GM19467 (cell line): ENCODE data around the gene KRTAP27-1.

Source experiments
- ATAC-seq: cut with Tn5 transposase; IDR thresholded peaks from one replicate; pipeline ENCODE4 v1.9.1; 2021; ENCODE audit warnings: mild to moderate bottlenecking, moderate library complexity; ENCODE audit not compliant: unreplicated experiment

The KRTAP27-1 gene, protein sequence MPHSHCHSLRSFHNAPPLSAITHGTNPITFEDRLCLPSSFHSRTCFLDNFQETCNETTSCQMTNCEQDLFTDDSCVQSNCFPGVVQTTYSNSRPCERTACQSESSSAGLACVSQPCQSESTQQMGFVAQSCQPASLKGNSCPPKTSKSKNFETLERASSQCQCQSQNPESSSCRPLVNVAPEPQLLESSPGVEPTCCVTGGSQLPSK

DNA sequence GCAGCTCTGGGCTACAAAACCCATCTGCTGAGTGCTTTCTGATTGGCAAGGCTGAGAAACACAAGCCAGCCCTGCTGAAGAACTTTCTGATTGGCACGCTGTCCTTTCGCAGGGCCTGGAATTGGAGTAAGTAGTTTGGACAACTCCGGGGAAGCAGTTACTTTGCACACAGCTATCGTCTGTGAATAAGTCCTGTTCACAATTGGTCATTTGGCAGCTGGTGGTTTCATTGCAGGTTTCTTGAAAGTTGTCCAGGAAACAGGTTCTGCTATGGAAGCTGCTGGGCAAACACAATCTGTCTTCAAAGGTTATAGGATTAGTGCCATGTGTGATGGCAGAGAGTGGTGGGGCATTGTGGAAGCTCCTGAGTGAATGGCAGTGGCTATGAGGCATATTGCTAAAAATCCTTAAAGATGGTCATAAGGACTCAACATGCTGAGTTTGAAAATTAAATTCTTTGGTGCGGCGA is at the start of gene KRTAP27-1:
KRTAP27-1 (minus strand) TSS at position 419 of the 469 bp plus-strand sequence; CDS start at position 393, 26 bp downstream.
- ATAC-seq = no peak

DNA sequence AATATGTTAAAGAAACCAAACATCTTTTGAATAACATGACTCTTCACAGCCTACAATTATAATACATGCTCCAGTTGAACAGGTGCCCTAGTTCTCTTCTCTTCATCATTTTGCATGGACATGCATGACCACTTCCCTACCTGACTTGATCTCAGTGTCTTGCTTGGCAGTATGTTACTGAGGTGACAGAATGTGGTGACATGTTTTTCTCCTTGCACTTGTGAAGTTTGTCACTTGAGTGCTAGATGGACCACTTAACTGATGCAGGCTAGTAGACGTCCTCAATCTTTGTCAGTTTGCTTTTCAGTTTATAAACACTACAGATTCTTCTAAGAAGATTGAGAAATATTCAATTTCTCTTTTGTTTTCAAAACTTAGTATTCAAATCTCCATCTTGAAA is 44.7 kb upstream of the KRTAP27-1 start:
- ATAC-seq = no peak

DNA sequence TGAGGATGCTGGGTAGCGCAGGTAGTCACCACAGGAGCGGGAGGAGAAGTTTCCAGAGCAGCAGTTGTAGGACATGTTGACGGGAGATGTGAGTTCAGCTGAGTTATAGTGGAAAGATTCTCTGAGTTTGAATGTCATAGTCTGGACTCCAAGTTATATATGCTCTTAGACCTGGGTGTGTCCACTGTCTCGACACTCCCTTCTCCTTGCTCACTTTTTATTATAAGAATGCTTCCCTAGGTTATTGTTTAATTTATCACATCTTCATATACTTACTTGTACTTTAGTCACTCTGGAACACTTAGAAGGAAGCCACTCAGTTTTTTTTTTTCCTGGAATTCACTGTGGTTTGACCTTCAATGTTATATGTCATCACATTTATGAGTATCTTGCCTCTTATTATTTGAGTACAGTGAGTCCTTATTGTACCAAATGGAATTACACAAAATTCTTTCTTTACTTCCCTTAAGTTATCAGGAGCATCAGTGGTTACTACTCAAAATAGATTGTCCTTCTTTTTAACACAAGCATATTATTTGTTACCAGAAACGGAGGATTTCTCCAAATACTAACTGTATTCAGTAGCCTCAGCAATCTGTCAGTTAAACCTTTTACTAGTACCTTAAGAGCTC is 34.8 kb upstream of the KRTAP27-1 start, which contains the start of gene KRTAP13-2:
KRTAP13-2 (minus strand) TSS at position 133 of the 632 bp plus-strand sequence; CDS start at position 75, 58 bp downstream.
- ATAC-seq = no peak

DNA sequence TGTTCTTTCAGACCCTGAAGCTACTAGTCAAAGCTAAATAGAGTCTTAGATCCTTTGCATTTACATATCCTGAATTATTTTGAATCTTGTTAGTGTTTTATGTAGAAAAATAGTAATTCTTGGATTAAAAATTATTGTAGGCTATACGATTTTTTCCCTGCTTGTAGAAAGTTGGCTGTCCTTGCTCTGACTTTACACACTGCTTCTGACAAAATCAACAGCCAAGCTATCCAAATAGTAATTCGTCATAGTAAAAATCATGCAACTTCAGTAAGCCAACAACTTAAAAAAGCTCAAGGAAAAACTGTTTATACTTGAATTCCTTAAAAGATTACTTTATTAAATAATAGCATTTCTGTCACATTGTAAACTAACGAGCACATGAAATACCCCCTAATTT is 18.4 kb upstream of the KRTAP27-1 start:
- ATAC-seq = no peak

DNA sequence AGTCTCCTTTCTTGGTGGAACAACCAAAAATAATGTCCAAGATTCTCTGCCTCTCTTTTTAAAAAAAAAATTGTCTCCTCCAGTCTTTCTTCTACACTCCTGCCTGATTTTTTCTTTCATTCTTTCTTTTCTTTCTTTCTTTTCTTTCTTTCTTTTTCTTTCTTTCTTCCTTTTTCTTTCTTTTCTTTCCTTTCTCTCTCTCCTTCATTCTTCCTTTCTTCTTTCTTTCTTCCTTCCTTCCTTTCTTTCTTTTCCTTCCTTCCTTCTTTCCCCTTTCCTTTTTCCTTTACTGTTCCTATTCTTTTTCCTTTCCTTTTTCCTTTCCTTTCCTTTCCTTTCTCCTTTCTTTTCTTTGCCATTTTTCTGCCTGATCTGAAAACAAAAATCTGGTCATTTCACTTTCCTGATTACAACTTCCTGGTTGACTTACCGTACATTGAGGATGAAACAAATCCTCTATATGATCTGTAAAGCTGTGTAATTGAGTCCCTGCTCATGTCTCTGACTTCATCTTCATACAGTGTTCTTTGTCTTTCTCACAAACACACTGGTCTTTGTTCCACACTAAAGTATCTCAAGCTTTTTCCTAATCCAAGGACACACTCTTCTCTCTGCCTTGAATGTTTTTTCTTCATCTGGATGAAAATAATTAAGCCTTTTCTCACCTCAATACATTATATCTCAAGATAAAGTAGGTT is 17.0 kb upstream of the KRTAP27-1 start:
- no peak for ATAC-seq

DNA sequence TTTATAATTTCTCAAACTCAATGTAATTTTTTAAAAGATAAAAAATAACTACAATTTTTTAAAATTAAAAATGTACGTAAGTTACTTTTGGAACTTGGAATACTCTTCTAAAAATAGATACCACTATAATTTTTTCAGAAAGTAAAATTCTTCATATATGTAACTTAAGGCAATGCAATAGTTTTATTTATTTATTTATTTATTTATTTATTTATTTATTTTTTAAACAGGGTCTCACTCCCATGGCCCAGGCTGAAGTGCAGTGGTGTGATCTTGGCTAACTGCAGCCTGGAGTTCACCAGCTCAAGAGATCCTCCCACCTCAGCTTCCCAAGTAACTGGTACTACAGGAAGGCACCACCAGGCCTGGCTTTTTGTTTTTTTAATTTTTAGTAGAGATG is 14.0 kb upstream of the KRTAP27-1 start:
- ATAC-seq = no peak

DNA sequence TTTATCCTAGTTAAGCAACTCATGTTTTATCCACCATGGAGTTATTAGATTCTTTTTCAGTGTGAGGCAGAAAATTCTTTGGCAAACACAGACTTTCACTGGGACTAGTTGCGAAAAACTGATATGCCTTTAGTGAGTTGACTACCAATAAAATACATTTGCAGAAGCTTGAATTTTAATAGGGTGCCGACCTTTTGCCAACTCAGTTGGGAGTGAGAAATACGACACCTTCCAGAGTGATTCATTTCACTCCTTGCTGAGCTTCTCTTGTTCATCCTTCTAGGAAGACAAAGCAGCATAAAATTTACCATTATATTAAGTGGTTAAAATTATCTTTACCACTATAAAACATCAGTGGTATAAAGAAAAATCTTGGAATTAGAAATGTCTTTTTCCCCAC is 12.1 kb upstream of the KRTAP27-1 start:
- ATAC-seq = no peak

DNA sequence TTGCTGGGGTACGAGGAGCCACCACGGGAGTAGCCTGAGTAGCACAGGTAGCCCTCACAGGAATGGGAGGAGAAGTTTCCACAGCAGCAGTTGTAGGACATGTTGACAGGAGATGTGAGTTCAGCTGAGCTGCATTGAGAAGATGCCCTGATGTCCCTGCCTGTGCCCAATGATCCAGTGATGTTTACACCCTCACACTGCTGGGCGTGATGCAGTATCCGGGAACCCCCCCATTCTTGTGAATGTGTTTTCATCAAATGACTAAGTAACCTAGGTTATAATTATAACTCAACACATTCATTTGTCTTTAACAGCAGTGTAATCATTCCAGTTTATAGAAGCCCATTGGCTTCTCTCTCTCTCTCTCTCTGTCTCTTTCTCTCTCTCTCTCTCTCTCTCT is 11.0 kb upstream of the KRTAP27-1 start, which contains the start of gene KRTAP23-1:
KRTAP23-1 (minus strand) TSS at position 101 of the 400 bp plus-strand sequence; CDS start at position 101, 0 bp downstream.
- ATAC-seq = no peak

DNA sequence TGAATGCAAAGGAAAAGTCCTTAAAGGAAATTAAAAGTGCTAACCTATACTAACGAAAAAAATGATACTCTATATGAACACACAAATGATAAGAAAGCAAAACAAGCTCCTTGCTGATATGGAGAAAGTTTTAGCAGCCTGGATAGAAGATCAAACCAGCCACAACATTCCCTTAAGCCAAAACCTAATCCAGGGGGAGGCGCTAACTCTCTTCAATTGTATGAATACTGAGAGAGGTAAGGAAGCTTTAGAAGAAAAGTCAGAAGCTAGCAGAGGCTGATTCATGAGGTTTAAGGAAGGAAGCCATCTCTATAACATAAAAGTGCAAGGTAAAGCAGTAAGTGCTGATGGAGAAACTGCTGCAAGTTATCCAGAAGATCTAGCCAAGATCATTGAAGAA is 7.5 kb upstream of the KRTAP27-1 start:
- no peak for ATAC-seq

DNA sequence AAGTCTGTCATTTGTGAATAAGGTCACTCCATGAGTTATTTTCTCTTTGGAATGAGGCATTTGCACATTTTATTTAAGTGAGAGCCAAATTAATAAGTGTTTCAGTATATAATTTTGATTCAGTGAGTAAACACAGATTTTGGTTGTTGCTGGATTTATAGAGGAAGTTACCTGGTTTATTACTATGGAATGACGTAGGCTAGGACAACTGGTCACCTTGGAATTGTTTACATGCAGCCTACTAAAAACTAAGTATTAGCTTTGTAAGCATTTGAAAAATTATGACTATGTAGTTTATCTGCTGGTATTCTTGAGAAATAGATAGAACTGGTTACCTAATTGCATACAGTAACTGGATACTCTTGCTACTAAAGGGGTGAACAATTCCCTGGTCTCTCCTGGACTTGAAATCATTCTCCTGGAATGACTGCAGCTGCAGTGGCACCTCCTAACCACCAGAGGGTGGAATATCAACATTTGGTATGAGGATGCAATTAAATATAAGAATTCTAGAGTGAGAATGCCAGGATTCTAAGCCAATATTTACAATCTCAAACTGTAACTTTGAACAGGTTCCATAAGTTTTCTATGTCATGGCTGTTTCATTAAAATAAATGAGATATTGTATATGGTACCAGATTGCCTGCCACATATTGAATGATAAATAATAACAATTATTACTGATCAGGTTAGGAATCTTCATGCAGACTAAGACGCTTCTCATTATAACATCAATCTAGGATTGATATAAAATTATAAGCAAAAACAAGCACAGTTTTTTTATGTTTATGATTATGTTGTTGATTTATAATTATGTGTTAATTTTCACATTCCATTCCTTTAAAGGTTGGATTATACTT is 3.5 kb upstream of the KRTAP27-1 start:
- ATAC-seq = no peak

DNA sequence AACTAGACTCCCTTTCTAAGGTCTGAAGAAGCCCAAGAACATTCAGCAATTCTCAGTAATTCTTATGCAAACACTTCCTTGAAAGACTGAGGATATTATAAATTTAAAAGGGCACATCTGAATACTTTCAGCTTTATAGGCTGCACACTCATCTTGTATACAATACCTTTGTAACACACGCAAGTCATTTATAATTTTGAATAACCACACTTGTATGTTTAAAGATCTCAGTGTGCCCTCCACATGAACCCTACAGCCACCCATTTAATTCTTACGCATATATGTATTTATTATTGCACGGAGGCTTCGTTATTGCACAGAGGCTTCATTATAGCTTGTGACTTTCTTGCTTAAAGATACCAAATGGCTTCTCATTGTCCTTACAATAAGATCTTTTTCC is 1.2 kb upstream of the KRTAP27-1 start:
- ATAC-seq = no peak

DNA sequence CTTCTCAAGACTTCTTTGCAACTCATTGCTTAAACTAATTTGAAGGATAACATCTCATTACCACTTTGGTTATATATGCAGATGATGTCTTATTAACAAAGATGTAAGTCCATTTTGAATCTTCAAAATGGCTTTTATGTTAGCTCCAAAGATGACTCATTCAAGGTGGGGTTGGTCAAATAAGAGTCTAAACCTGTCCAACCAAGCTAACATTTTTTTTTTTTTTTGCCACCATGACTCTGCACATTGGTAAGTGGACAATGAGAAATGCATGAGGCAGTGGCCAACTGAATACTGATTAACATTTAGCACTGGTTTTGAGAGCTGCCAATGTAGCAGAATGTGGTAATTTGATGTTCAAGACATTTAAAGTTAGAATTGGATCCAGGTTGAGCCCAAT is 278 bp upstream of the KRTAP27-1 start:
- ATAC-seq = no peak

DNA sequence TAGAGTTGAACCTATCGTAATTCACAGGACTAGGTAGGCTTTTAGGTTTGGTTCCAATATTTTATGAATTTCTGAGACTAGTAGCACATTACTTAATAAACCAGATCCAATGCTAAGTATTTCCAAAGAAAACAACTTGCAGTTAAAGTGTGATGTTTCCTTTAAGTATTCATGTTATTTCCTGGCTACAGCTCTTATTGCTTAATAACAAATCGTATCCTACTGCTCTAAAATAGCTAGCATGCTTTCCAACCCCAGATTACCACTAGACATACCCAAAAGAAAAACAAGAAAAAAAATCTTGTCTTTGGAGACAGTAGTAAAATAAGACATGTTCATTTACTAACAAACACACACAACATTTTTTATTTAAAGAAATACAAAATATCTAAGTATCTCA is 898 bp downstream of the KRTAP27-1 start:
- ATAC-seq = no peak

DNA sequence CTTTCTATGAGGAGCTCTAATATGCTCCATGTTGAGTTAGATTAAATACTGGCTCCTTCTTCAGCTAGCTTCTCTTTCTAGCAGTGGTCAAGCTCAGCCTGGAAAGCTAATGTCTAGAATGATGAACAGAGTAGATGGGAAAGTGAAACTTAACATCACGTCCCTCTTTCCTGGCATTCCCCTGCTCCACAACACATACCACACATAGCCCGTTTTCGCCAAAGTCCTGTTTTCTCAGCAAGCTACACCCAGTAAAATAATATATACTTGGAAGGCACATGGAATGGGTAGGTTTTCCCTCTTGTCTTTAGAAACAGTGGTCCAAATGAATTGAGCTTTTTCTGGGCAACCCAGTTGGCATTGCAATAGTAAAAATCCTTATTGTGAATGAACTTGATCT is 3.8 kb downstream of the KRTAP27-1 start:
- ATAC-seq = no peak

DNA sequence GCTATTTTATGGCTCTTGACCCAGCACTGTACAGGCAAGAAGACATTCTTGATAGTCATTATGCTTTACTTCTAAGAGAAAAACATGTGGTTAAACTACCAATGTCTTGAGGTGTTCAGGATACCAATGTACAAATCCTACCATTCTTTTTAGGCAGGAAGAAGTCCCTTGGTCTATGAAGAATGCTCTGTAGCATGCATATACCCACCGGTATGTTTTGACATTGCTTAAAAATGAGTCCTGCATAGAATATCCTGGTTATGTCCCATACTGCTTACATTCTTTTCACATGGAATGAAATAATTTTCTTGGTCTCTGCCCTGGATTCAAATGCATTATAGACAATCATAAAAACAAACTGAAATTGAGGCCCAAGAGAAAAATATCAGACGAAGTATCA is 4.8 kb downstream of the KRTAP27-1 start:
- ATAC-seq = no peak

DNA sequence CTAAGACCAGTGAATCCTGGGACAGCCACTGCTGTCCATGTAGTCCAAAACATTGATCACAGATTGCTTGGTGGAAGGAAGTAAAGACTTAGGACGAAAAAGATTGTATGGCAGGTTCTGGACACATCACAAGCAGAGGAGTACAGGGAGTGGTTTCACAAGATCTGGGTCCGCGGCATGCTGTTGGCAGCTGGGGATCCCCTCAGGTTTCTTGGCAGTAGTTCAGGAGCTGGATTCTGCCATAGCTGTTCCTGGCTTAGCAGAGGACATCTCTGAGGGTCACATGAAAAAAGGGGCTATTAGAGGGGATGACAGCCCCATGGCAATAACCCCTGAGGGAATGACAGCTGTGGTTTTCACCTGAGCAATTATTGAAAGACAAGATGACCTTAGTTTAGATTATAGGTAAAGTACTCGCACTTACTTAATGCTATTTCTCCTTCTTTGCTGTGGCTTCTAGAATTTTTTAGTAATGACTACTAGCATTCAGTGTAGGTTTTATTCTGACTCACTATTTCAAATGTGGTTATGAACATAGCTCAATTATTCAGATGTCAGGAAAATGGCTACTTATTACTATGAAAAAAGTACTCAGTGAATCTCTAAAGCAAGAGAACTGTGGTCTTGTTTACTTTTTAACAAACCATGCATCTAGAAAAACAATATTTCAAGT is 8.2 kb downstream of the KRTAP27-1 start:
- ATAC-seq = no peak

DNA sequence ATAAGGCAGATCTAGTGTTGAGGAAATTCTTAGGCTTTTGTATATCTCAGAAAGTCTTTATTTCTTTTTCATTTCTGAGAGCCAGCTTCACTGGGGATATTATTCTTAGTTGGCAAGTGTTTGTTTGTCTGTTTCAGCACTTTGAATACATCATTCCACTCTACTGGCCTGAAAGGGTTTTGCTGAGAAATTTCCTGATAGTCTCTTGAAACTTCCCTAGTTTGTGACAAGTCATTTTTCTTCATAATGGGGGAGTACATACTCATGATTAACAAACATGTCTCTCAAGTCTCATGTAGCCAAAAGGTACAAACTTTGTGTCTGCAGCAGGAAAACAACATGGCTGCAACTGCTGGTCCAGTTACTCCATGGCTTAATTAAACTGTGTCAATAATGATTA is 11.1 kb downstream of the KRTAP27-1 start:
- no peak for ATAC-seq

DNA sequence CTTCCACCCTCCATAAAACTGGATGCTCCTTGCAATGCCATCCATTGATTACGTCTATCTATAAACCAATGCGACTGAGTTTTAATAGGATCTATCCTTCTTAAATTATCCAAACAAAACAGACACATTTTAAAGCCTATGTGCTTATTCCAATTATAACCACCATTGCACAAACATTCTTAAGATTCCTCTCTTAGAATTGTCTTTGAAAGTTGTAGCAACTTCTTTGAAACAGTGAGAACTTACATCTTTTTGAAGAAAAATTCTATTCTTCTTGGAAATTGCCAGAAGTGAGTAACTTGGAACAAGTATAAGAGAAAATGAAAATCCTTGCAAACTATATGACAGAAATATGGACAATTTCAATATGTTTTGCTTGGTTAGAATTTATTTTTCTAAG is 17.3 kb downstream of the KRTAP27-1 start, which contains the start of gene KRTAP26-1:
KRTAP26-1 (minus strand) TSS at position 101 of the 400 bp plus-strand sequence. CDS start 280 bp downstream, outside the sequence.
- ATAC-seq = no peak

DNA sequence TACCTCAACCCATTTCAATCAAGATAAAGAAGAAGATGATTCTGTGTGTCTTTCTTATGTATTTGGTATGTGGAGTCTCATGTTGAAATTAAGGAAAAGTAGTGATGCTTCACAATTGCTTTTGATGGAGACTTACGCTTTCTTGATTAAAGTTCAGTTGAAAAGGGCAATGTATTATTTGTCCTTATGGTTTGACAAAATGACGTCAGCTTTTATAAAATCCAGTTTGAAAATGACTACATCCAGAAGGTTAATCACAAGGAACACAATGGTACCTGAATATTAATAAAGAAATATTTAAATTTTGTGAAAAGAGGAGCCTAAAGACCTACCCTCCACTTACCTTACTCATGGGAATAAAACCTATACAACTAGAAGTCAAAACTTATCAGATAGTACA is 21.8 kb downstream of the KRTAP27-1 start:
- ATAC-seq = no peak

DNA sequence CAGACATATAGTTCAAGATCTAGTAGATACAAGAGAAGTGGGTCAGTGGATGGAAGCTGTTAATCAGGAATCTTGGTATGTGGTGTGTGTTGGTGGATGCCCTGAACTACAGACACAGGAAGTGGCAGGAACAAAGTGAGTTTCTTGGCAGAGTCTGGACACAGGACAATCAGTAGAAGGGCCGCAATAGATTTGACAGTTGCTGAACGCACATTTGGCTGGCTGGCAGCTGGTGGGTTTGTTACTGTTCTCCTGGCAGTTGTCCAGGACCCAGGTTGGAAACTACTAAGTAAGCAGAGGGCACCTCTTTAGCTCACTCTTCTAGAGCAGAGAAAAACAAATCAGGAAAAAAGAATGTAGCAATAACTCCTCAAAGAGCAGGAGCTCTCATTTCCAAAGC is 30.6 kb downstream of the KRTAP27-1 start:
- ATAC-seq = no peak
